Activated T-cell treated with anti-CD3 and anti-CD28 coated beads, Interleukin-2, amount 50 U/mL, for 72 hours (primary cell): ENCODE data around the gene LIM2. TPM values are rescaled to one million over a fixed set of nuclear protein-coding genes. Genes with fewer than 3 reads are reported as not detected.

Source experiments
- ATAC-seq, 2 donors: fragments of 150-1000 bp; cut with Tn5 transposase; replicated peaks in 1 of 2; 2 replicates each; pipeline ENCODE4 v1.10.0; 2021; ENCODE audit warnings: moderate library complexity in 2 of 2, mild to moderate bottlenecking in 1 of 2
- DNase-seq, 2 donors: peaks; one replicate each; pipeline ENCODE4 v3.0.0; 2021 to 2022; ENCODE audit warnings: mixed read lengths in 1 of 2
- H3K27ac Mint-ChIP-seq: one replicate; pipeline ENCODE4 v1.8.0; 2022; ENCODE audit warnings: mild to moderate bottlenecking, moderate library complexity, mixed read lengths
- H3K27me3 Mint-ChIP-seq: one replicate; pipeline ENCODE4 v1.8.0; 2022; ENCODE audit warnings: low read depth, mixed read lengths
- H3K36me3 Mint-ChIP-seq, 2 donors: one replicate each; pipeline ENCODE4 v1.8.0; 2022; ENCODE audit warnings: mixed read lengths in 2 of 2, mild to moderate bottlenecking in 1 of 2; ENCODE audit not compliant: insufficient read depth in 2 of 2
- H3K4me1 Mint-ChIP-seq: one replicate; pipeline ENCODE4 v1.8.0; 2022; ENCODE audit warnings: low read depth, mixed read lengths
- H3K4me3 Mint-ChIP-seq, 2 donors: one replicate each; pipeline ENCODE4 v1.8.0; 2022; ENCODE audit warnings: mild to moderate bottlenecking in 2 of 2, mixed read lengths in 2 of 2, moderate library complexity in 2 of 2
- H3K9me3 Mint-ChIP-seq, 2 donors: one replicate each; pipeline ENCODE4 v1.8.0; 2022; ENCODE audit warnings: mixed read lengths in 2 of 2
- total RNA-seq, 2 donors: library from RNA; stranded (reverse); gene quantifications; one replicate each; pipeline ENCODE4 v1.2.3, GENCODE V29; 2022

The LIM2 gene
- total RNA-seq, 2 donors from 2014 or later: 1.0 to 2.0 TPM

GRCh38 chr19:51338563-51339312 lies 49.0 kb downstream of the LIM2 start:
- H3K4me1 Mint-ChIP-seq: peaks cover 12% of the 10 kb centered on the region
- peak overlapping the region; percentile 88 to 94 for H3K4me3 Mint-ChIP-seq
- H3K9me3 Mint-ChIP-seq: no peaks in the 10 kb centered on the region
- H3K27ac Mint-ChIP-seq: peak overlapping the region; percentile 22
- H3K36me3 Mint-ChIP-seq: no peaks in the 10 kb centered on the region
- DNase-seq (peak; percentile 89 to 92), ATAC-seq (peak; percentile 72 to 76)
- H3K27me3 Mint-ChIP-seq: peaks cover 6% of the 10 kb centered on the region

GRCh38 chr19:51337861-51338562 lies 49.8 kb downstream of the LIM2 start:
- Mint-ChIP-seq H3K9me3 (no peaks in the 10 kb centered on the region), H3K4me1 (peaks cover 12% of the 10 kb centered on the region), H3K27me3 (peaks cover 6% of the 10 kb centered on the region), H3K36me3 (no peaks in the 10 kb centered on the region), H3K4me3 (peak overlapping the region; percentile 88 to 94), H3K27ac (no peak overlapping the region)
- DNase-seq: no peak
- ATAC-seq: no peak

GRCh38 chr19:51337141-51337860 lies 50.5 kb downstream of the LIM2 start:
- Mint-ChIP-seq H3K4me3 (no peak overlapping the region), H3K9me3 (no peaks in the 10 kb centered on the region)
- DNase-seq: no peak

GRCh38 chr19:51333836-51334460 lies 53.8 kb downstream of the LIM2 start:
- H3K27ac Mint-ChIP-seq: no peak overlapping the region

More at GRCh38 chr19:51337141-51337860, 50.5 kb downstream of the LIM2 start:
- ATAC-seq: no peak
- Mint-ChIP-seq H3K4me1 (peaks cover 12% of the 10 kb centered on the region), H3K27me3 (peaks cover 6% of the 10 kb centered on the region), H3K27ac (no peak overlapping the region), H3K36me3 (no peaks in the 10 kb centered on the region)

GRCh38 chr19:51331716-51332115 lies 56.1 kb downstream of the LIM2 start:
- no peak for ATAC-seq
- peaks cover 7 to 9% of the 10 kb centered on the region in 2 donors for H3K36me3 Mint-ChIP-seq

More at GRCh38 chr19:51333836-51334460, 53.8 kb downstream of the LIM2 start:
- peaks cover 0 to 2% of the 10 kb centered on the region in 2 donors for H3K9me3 Mint-ChIP-seq
- peaks cover 4% of the 10 kb centered on the region for H3K4me1 Mint-ChIP-seq
- H3K27me3 Mint-ChIP-seq: peaks cover 28% of the 10 kb centered on the region
- no peak for DNase-seq
- no peak for ATAC-seq
- H3K36me3 Mint-ChIP-seq: peaks cover 7% of the 10 kb centered on the region in 2 donors
- no peak overlapping the region for H3K4me3 Mint-ChIP-seq

GRCh38 chr19:51331193-51331592 lies 56.6 kb downstream of the LIM2 start:
- ATAC-seq: no peak
- no peak for DNase-seq
- Mint-ChIP-seq H3K9me3 (peaks cover 0 to 2% of the 10 kb centered on the region in 2 donors), H3K4me3 (no peak overlapping the region), H3K27ac (no peak overlapping the region), H3K27me3 (peaks cover 50% of the 10 kb centered on the region), H3K4me1 (peaks cover 6% of the 10 kb centered on the region), H3K36me3 (peaks cover 7 to 9% of the 10 kb centered on the region in 2 donors)

More at GRCh38 chr19:51331716-51332115, 56.1 kb downstream of the LIM2 start:
- Mint-ChIP-seq H3K4me3 (no peak overlapping the region), H3K9me3 (peaks cover 0 to 2% of the 10 kb centered on the region in 2 donors), H3K27me3 (peaks cover 45% of the 10 kb centered on the region), H3K4me1 (peaks cover 6% of the 10 kb centered on the region), H3K27ac (no peak overlapping the region)
- no peak for DNase-seq

- no peak for ATAC-seq
- Mint-ChIP-seq H3K9me3 (peaks cover 0 to 2% of the 10 kb centered on the region in 2 donors), H3K36me3 (peaks cover 7 to 9% of the 10 kb centered on the region in 2 donors), H3K27ac (no peak overlapping the region), H3K4me3 (no peak overlapping the region), H3K4me1 (peaks cover 14% of the 10 kb centered on the region), H3K27me3 (peaks cover 58% of the 10 kb centered on the region)
- no peak for DNase-seq
Measured at GRCh38 chr19:51330366-51330765, 57.4 kb downstream of the LIM2 start.

Other genes with a start within 250 kb of the LIM2 start
- gene SIGLEC7, start 245.7 kb downstream of the LIM2 start, total RNA-seq: not detected
- 1 to 10 TPM; 1.7 to 2.6 TPM for gene CD33, start 162.9 kb downstream of the LIM2 start, total RNA-seq
- gene SIGLECL1, start 136.9 kb downstream of the LIM2 start, total RNA-seq: not detected
- 1 to 10 TPM in 1 of 2 donors, under 1 TPM in 1; 0.67 to 1.1 TPM for gene IGLON5, start 76.3 kb downstream of the LIM2 start, total RNA-seq
- gene VSIG10L, start 45.8 kb downstream of the LIM2 start, total RNA-seq: 1 to 10 TPM; 6.4 to 7.6 TPM
- gene ETFB, start 21.6 kb downstream of the LIM2 start, total RNA-seq: 100 to 1,000 TPM; 156 to 160 TPM
- gene CLDND2, start 19.0 kb downstream of the LIM2 start, total RNA-seq: 10 to 100 TPM; 14.0 to 14.9 TPM
- gene NKG7, start 15.3 kb downstream of the LIM2 start, total RNA-seq: 100 to 1,000 TPM; 190 to 261 TPM
- gene C19orf84, start 2.6 kb upstream of the LIM2 start, total RNA-seq: under 1 TPM; 0.23 to 0.26 TPM
- gene SIGLEC10, start 29.7 kb upstream of the LIM2 start, total RNA-seq: 1 to 10 TPM in 1 of 2 donors, under 1 TPM in 1; 0.38 to 1.4 TPM
- gene SIGLEC8, start 70.5 kb upstream of the LIM2 start, total RNA-seq: not detected
- not detected for gene CEACAM18, start 90.6 kb upstream of the LIM2 start, total RNA-seq
- 1 to 10 TPM; 1.0 to 1.6 TPM for gene SIGLEC12, start 113.8 kb upstream of the LIM2 start, total RNA-seq
- gene SIGLEC6, start 143.7 kb upstream of the LIM2 start, total RNA-seq: not detected
- 10 to 100 TPM; 11.1 to 13.3 TPM for gene ZNF175, start 183.3 kb upstream of the LIM2 start, total RNA-seq
- not detected for gene SIGLEC5, start 242.4 kb upstream of the LIM2 start, total RNA-seq